OCI-M1 (cell line): ENCODE data around the gene GRIK2.

ENCODE experiments used
- DNase-seq: peaks from one replicate; lab custom pipeline; 2025; lab: John Stamatoyannopoulos, UW

Gene GRIK2

GRCh38 chr6:101878554-101879276, 485.2 kb downstream of the GRIK2 start:
- DNase-seq = peak; percentile 45

- peak; percentile 60 for DNase-seq
Measured at GRCh38 chr6:101879782-101880181, 486.3 kb downstream of the GRIK2 start.

- peak; percentile 24 for DNase-seq
Measured at GRCh38 chr6:101883505-101883904, 490.0 kb downstream of the GRIK2 start.

- DNase-seq = peak; percentile 15
Measured at GRCh38 chr6:101887532-101887931, 494.0 kb downstream of the GRIK2 start.

GRCh38 chr6:101907356-101908217, 514.1 kb downstream of the GRIK2 start:
- DNase-seq = peak; percentile 59

- no peak for DNase-seq
Measured at GRCh38 chr6:101909366-101909765, 515.9 kb downstream of the GRIK2 start.

- DNase-seq = no peak
Measured at GRCh38 chr6:101912311-101912710, 518.8 kb downstream of the GRIK2 start.

GRCh38 chr6:101918471-101918870, 525.0 kb downstream of the GRIK2 start:
- DNase-seq = no peak

GRCh38 chr6:101921829-101922450, 528.4 kb downstream of the GRIK2 start:
- no peak for DNase-seq

- DNase-seq = no peak
Measured at GRCh38 chr6:101926149-101926925, 532.8 kb downstream of the GRIK2 start.

- no peak for DNase-seq
Measured at GRCh38 chr6:101931766-101932165, 538.3 kb downstream of the GRIK2 start.

- no peak for DNase-seq
Measured at GRCh38 chr6:101932704-101933103, 539.2 kb downstream of the GRIK2 start.

GRCh38 chr6:101935732-101936131, 542.2 kb downstream of the GRIK2 start:
- no peak for DNase-seq

- no peak for DNase-seq
Measured at GRCh38 chr6:101936516-101936915, 543.0 kb downstream of the GRIK2 start.

GRCh38 chr6:101937108-101937507, 543.6 kb downstream of the GRIK2 start:
- no peak for DNase-seq

GRCh38 chr6:101940391-101940790, 546.9 kb downstream of the GRIK2 start:
- no peak for DNase-seq

GRCh38 chr6:101956961-101957360, 563.5 kb downstream of the GRIK2 start:
- no peak for DNase-seq

- no peak for DNase-seq
Measured at GRCh38 chr6:101961357-101961756, 567.8 kb downstream of the GRIK2 start.

- no peak for DNase-seq
Measured at GRCh38 chr6:101980924-101981323, 587.4 kb downstream of the GRIK2 start.

GRCh38 chr6:101986476-101986875, 593.0 kb downstream of the GRIK2 start:
- DNase-seq = no peak

- no peak for DNase-seq
Measured at GRCh38 chr6:101992286-101992685, 598.8 kb downstream of the GRIK2 start.

GRCh38 chr6:101994521-101994920, 601.0 kb downstream of the GRIK2 start:
- DNase-seq = no peak
